Measurements from ENCODE around the gene CYB5R2.
A peak's percentile ranks its signal among the peaks of the same experiment; 100 is the strongest.

CYB5R2 gene

DNA sequence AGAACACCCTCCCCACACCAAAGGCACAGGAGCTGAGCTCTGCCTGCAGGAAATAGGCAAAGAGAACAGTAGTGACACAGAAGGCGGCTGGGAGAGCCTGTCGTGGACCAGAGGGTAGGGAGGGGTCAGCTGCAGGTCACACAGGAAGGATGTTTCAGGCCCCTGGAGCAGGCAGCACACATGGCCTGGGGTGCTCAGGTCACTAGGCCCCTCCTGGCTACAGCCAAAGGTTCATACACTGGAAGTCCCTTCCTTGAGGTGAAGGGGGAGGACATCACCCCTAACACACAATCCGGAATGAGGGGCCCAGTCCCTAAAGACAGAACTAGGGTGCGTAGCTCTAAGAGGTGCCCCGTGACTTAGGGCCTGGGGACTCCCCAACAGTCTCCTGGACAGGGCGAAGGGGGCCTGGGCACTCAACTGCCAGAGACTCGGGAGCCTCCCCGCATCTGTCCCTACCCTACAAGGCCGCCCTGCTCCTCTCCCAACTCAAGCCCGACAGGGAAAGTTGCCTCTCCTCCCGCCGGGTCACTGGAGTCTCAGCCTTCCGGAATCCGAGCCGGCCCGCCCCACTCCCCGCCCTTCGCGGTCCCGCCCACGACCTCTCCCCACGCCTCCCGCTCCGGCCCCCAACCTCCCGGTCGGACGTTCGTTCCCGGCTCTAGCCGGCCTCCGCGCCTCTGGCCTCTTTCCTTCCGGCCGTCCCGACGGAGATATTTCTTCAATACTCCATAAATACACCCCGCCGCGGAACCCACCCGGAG is at the start of gene CYB5R2:
CYB5R2 (minus strand) TSS at position 541 of the 764 bp plus-strand sequence. CDS start 675 bp downstream, outside the sequence.
- DNase-seq: peak; percentile 13

DNA sequence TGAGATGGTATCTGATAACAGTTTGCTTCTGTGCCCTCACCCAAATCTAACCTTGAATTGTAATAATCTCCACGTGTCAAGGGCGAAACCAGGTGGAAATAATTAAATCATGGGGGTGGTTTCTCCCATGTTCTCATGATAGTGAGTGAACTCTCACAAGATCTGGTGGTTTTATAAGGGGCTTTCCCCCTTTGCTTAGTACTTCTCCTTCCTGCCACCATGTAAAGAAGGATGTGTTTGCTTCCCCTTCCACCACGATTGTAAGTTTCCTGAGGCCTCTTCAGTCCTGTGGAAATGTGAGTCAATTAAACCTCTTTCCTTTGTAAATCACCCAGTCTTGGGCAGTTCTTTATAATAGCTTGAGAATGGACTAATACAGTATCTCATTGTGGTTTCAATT is 41.5 kb upstream of the CYB5R2 start:
- no peak for DNase-seq

DNA sequence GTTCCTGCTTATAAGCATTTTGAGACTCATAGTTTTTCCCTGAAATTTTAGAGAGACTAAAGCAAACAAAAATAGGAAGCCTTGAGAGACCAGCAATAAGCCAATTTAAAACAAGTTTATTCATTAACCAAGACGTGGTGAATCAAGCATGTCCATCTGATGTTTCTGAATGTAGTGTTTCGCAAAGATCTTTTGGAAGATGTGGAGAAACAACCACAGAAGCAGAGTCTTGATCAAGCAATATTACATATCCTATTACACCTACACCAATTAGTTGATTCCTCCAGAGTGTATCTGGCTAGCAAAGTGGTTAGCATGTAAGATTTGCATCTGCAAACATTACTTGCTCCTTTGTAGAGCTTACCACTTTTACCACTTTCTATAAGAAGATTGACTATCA is 33.1 kb upstream of the CYB5R2 start, which contains the start of gene OVCH2:
OVCH2 (minus strand) TSS at position 101 of the 400 bp plus-strand sequence; CDS start at position 18, 83 bp downstream.
- DNase-seq: no peak

DNA sequence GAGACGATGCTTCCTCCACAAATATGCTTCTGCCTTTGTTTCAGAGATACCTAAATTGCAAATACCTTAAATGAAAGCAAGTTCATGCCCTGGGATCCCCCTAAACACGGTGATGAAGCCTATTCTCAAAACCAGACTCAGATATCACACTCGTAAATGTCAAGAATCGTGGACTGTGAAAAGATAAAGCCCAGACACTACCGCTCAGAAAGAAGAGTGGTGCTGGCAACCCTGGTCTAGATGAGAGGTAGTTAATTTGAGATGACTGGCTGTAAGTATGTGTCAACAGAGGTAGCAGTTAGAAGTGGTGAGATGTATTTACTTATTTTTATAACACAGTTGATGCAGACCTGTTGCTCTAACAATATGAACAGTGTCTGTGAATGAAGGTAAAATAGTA is 30.4 kb upstream of the CYB5R2 start:
- DNase-seq: no peak

DNA sequence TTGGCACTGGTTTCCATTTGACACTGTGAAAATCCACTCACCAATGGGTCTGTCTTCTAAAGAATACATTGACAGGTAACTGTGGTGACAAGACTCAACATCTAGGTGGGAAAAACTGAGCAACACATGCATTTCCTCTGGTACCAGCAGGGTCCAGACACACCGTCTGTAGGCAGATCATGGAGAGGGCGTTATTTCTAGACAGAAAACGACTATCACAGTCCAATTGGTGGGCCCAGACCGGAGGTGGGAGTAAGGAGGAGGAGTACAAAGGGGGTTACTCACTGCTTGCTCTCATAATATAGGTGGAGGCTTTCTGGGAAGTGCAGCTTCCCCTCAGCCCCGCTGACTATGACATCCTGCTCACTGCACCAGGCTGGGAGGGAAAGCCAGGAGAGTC is 23.1 kb upstream of the CYB5R2 start:
- DNase-seq: no peak

DNA sequence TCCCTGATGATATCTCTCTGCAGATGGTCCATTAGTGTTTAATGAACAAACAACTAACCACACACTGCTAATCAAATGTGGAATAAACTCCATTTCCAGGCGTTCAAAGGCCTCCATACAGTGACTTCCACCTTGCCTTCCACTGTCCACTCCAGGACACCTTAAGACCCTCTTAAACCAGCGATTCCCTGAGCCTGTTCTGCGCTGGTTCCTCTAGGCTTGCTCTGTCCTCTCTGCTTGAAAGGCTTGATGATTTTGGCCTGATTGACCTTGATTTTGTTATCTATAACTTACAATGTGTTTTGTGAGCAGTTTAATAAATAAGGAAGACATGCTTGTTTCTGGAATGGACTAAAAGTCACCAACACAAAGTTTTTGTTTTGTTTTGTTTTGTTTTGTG is 20.9 kb upstream of the CYB5R2 start:
- no peak for DNase-seq

DNA sequence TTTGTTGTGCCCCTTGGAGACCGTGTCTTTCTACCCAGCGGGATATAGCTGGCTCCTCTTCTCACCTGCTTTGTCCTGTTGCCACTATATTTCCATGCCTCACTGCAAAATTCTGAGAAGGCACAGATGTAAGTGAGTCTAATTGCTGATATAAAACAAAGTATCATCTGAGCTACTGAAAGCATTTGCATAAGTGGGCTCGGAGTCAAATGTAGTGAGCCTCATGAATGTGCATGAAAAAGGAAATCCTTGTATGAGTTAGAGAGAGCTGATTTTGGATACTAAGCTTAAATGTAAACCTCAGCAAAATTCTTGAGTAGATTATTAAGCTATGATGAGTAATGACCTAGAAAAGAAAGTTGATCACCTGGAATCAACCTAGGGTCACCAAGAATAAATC is 19.1 kb upstream of the CYB5R2 start:
- DNase-seq: no peak

DNA sequence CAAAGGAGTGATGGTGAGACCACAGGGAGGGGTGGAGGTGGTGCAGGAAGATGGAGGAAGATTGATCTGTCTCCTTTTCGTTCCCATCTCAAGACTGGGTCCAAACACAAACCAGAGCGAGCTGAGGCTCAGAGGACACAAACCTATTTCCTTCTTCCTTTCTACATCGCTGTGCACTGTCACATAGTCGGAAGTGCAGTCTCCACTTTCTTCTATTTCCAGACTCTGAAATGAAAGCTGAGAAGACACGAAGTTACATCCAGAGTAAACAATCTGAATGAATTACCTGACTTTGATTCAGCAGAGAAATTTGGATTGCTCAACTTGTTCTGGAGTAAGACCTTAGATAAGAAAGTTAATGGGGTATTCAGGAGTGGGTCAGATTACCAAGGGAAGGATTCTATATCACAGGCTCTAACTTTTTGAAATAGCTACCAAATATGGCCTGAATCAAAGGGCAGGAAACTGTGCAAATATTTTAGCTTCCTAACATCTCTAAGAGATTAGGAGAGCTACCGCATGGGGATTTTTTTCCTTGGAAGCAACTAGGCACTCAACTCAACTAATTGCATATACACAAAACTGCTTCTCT is 18.6 kb upstream of the CYB5R2 start:
- no peak for DNase-seq

DNA sequence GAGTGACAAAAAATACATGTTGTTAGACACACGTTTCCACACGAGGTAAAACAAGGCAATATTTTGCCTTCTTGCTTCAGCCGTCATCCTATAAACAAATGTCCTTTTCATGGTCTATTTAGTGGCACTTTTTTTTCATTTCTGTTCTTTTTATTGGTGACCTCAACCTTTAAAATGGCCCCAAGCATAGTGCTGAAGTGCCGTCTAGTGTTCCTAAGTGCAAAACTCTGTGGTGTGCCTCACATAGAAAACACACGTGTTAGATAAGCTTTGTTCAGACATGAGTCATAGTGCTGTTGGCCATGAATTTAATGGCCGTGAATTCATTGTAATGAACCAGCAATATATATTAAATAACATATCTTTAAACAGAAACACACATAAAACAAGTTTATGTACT is 17.3 kb upstream of the CYB5R2 start:
- no peak for DNase-seq

DNA sequence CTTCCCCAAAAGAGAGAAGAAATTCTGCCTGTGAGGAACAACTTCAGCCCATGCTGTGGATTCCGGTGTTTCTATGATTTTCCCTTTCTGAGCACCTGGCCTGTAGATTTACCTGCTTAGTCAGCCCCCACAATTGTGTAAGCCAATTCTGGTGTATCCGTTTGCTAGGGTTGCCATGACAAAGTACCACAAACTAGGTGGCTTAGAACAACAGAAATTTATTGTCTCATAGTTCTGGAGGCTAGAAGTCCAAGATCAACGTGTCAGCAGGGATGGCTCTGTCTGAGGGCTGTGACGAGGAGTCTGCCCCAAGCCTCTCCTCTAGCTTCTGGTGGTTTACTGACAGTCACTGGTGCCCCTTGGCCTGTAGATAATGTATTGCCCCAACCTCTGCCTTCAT is 15.9 kb upstream of the CYB5R2 start:
- DNase-seq: no peak

DNA sequence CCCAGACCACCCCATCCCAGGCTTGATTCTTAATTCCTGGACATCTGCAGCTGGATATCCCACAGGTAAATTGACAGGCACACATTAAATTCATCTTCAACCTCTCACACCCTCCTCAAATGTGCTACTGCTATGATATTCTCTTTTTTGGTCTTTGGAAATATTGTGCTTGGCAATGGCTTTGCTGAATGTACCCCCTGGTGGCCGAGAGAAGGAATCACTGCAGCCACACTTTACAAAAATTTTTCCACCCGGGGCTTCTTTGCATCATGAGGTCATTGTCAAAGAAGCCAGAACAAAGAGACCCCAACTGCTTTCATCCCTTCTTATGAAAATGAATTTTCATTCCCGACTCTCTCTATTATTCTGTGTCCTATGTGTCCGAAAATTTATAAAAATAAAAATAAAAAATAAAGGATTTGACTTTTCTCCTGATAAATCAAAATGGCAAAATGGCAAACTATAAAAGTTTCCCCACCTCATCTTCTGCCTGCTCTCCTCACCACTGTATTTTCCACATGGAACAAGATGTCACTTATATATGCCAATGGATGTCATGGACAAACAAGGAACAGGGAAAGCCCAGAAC is 15.0 kb upstream of the CYB5R2 start:
- DNase-seq: peak; percentile 6

DNA sequence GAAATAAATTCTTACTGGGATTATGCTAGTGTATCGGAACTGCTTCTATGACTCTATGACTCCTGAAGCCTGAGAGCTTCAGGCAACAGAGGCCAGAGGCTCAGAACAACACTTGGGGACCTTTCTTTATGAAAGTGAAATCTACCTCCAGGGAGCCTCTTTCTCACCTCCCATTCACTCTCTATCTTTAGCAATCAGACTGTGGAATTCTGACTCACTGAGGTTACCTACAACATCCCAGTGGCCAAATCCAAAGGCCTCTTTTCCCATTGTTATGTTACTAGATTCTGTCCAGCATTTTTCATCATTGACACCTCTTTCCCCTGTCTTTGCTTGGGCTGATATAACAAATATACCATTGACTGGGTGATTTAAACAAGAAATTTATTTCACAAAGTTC is 14.1 kb upstream of the CYB5R2 start:
- no peak for DNase-seq

DNA sequence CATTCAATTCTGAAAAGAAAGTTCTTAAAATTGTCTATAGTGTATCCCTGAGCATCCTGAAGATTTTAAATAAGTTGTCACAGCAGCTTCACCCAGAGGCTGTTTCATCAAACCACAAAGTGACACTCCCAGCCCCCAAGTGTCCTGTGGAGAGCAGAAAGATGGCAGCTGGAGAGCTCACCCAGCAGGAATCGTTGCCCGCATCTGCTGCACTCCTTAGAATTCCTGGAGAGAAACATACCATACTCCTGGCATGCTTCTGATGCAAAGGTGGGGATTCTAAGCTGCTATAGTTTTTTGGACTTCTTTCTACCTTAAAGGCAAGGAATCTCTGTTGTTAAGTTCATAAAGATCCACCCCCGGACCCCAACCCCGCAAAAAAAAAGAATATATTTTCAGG is 13.5 kb upstream of the CYB5R2 start:
- no peak for DNase-seq

DNA sequence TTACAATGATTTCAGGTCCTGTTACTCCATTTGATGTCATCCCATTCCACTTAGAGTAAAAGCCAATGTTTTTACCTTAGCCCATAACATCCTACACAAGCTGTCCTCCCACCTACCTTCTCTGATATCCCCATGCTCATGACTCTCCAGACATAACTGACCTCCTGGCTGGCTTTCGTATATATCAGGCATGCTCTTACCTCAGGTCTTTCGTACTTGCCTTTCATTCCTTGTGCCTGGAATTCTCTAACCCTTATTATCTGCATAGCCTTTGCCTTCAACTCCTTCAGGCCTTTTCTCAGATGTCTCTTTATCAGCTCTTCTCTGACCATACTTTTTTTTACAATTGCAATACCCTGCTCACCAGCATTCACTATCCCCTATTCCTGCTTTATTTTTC is 10.3 kb upstream of the CYB5R2 start:
- DNase-seq: no peak

DNA sequence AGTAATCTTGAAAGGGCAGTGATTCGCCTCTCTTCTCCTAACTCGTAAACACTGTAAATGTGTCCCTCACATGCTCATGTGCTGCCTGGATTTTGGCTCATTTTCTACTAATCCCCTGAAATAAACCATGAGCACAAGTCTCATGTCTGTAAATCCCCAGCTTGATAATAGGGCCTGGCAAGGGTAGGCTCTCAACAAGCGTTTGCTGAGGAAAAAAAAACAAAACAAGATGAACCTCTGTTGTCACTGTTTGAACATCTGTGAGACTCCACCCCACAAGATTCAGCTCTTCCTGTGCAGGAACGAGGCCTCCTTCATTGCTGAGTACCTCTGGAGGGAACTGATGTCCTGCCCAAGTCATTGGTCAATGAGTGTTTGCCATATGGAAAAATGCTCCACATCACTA is 4.5 kb upstream of the CYB5R2 start:
- no peak for DNase-seq

DNA sequence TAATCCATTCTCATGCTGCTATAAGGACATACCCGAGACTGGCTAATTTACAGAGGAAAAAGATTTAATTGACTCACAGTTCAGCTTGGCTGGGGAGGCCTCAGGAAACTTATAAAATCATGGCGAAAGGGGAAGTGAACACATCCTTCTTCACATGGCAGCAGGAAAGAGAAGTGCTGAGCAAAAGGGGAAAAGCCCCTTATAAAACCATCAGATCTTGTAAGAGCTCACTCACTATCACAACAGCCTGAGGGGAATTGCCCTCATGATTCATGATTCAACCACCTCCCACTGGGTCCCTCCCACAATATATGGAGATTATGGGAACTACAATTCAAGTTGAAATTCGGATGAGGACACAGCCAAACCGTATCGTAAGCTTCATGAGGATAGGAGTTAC is 3.8 kb upstream of the CYB5R2 start:
- no peak for DNase-seq

DNA sequence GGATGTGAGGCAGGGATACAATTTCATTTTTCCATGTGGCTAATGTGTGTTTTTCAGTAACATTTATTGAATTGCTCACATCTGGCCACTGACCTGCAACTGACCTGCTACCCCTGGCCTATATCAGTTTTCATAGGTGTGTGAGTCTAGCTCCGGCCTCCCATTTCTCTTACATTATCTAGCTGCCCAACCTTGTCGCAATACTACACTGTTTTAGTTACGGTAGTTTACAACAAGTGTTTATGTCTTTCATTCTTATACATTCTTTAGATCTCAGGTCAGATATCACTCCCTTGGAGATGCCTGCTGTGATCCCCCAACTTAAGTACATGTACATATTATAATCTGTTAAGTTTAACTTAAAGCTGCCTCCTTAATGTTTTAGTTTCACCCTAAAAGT is 2.3 kb upstream of the CYB5R2 start:
- DNase-seq: no peak

DNA sequence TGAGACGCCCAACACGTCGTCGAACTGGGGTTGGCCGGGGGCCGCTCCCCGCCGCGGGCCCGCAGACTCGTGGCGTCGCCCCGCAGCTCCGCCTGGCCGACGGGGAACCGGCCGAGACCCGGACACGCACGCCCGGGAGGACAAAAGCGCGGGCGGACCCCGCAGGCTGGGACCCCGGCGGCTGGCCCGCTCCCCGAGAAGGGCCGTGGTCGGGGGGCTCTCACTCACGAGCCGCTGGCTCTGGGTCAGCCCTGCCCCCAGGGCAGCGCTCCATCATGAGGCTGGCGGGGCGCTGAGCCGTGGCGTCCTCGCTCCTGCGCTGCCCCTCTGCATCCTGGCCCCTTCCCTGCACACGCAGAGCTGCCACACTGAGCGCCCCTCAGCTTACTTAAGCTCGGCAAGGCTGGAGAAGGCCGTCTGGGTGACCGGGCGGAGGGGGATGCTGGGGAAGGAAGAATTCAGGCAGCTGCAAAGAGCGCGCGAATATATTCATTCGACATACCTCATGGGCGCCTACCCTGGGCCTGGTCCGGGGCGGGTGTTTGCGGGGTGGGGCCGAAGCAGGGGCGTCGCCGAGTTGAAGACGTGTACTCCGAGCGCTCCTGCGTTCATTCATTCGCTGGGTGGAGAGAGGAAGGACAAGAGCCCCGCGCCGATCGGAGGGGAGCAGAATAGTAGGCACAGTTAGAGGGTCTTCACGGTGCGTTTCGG is 579 bp upstream of the CYB5R2 start:
- peak; percentile 12 for DNase-seq

DNA sequence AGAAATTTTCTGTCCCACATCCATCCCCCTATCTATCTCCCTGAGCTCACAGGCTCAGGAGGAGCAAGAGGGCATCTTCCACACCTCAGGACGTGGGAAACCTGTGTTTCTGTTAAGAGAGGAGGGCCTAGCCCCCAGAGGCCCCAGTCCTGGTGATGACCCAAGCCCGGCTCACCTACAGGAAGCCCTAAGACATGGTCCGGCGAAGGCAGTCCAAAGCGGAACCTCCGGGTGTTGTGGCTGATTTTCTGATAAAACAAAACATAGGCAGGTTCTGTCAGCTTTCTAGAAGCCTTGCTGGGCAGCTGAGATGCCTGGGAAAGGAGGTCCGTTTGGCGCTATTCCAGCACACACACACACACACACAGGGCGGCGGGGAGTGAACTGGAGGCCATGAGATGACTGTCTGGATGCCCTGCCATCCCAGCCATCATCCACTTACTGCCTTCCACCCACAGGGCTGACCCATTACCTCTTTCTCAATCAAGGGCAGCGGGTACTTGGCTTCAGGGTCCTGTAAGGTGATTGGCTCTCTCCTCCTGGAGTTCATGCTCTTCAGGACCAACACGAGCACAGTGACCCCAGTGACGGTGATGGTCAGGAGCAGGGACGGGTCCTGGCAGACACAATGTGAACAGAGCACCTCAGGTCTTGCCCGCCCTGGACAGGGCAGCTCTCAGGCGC is 882 bp downstream of the CYB5R2 start:
- DNase-seq: no peak

DNA sequence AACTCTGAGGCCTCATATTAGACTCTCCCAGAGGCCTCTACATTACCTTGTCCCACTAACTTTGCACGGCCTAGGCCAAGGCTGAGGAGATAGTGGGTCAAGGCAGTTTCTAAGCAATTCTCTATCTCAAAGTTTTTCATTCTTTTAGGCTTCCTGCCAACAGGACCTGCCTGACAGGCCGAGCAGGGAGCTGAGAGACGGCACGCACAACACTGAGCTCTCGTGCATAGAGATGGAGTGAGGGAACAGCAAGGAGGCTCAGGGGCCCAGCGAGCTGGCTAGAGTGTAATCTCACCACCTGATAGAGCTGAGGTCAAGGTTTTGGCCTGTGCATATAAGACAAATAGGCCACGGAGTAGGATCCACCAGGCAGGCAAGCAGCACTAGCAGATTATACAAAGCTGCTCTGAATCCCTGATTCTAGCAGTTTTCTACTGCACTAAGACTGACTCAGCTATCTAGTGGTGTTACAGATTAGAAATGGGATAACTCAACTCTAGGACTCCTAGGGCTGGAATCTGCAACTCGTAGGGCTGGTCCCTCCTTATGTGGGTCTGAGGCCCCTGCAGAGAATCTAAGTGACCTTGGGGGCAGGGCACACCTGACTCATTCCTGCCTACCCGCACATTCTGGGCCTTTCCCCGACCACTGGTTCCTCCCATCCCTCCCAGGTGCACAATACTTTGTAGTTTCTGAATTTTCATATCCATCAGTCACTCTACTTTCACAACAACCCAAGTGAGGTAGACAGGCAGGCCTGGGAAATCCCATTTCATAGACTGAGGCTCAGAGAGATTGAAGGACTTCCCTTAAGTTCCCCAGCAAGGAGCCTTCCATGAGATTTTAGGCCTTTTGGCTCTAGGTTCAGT is 1.7 kb downstream of the CYB5R2 start:
- no peak for DNase-seq

DNA sequence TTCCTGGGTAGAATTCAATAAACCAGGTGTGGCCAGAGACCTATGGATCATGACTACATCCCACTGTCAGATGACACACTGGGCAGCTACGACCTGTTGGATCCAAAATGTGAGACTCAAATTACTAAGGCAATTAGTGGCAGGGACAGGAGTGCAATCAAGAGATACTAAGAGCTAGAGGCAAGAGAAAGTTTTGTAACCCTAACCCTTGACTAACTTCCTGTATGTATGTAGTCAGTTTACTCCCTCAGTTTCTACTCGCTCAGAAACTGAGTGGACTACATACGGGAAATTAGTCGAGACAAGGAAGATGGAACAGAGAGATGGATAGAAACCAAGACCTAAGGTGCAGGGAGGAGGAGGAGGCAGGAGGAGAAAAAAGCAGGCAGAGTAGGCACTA is 2.7 kb downstream of the CYB5R2 start:
- DNase-seq: no peak

DNA sequence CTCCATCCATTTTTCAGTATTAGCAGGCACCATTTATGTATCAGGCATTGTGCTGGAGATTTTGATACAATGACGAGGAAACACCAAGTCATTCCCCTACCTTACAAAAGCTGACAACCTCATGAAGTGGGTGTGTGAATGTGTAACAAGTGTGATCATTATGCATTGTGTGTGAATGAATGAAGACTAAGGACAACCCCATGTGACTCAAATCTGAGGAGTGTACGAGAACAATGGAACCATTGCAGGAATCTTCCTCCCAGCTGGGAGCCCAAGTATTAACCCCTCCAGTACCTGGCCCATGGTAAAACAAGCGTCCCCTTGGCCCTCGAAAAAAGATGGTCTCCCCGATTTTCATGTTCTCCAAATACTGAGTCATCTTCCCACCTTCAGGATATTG is 4.4 kb downstream of the CYB5R2 start:
- DNase-seq: no peak

All from CD4-positive, alpha-beta T cell treated with Interleukin-6 for 4 hours (primary cell).